ENCODE measurements around the gene PROZ.
A peak's percentile ranks its signal among the peaks of the same experiment; 100 is the strongest.

PROZ gene

DNA sequence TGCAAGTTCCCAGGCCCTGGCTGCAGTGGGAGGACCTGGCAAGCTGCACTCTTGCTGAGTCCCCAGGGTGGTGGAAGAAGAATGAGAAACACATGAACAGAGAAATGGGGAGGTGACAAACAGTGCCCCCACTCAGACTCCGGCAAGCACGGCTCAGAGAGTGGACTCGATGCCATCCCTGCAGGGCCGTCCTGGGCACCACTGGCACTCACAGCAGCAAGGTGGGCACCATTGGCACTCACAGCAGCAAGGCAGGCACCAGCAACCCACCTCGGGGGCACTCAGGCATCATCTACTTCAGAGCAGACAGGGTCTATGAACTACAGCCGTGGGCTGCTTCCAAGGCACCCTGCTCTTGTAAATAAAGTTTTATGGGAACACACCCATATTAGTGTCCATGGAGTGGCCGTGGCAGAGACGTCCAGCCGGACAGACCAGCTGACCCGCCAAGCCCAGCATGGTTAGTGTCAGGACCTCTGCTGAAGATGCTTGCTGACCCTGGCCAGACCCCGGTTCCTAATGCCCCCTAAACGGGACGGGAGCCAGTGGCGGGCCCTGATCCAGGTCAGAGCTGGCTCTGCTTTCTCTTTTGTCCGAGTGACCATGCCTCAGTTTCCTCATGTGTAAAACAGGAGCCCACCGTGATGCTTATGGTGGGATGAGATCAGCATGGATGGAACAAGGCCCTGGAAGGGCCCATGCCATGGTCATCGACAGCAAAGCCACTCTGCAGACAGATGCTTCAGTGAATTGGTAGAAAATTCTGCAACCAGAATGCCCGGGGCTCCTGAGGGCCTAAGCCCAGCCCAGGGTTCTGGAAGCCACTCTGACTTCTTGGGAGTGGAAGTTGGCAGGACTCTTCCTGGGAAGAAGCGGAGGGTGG, 37.9 kb upstream of the PROZ start:
- no peak for DNase-seq (ENCODE audit: low read depth)

DNA sequence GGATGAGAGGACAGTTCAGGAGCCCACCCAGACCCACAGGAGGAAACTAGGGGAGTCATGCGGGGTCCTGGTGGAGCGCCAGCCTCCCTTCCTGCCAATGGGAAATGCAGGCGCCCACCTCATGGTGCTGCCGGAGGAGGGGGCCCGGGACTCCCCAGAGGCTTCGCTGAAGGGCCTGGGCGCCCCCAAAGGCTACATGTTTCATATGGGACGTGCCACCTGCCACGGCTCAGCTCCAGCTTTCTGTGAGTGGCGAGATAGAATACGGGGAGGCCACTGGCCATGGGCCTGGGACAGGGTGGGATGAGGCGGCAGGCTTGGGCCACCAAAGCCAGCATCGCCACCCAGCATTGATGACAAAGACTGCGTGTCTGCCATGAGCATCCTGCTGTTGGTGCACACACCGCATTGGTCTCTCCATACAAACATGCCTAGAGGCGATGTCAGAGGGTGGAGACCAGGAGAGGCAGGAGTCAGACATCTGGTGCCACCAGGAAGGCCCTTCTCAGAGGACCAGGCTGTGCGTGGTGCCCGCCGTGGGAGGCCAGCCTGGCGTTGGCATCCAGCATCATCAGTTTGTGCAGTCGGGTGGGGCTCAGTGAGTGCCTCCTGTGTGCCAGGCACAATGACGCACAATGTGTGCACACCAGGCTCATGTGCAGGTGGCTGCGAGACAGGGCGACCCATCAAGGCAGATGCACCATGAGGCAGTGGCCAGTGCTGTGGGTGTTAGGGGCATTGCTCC, 37.1 kb upstream of the PROZ start:
- no peak for DNase-seq (ENCODE audit: low read depth)

DNA sequence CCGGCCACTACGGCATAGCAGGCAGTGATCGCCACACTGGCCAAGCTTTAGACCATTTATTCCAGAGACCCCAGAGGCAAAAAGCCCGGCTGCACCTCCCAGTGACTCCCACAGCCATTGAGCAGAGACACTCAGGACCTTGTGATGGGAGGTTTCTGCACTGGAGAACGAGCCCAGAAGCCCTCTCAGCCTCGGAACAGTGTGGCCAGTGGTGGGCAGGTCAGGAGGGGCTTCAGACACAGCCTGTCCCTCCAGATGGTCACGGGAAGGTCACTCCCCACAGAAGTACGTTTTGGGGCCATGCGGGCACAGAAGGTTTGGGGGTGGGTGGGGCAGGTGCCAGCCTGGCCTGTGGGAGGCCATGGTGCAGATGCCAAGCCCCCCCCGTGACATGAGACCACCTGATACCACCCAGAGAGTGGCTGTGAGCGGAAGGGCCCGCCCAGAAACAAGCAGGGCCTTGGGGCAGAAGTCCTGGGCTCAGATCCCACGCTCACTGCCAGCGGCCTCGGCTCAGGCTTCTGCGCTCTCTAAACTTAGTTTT, 36.4 kb upstream of the PROZ start:
- no peak for DNase-seq (ENCODE audit: low read depth)

DNA sequence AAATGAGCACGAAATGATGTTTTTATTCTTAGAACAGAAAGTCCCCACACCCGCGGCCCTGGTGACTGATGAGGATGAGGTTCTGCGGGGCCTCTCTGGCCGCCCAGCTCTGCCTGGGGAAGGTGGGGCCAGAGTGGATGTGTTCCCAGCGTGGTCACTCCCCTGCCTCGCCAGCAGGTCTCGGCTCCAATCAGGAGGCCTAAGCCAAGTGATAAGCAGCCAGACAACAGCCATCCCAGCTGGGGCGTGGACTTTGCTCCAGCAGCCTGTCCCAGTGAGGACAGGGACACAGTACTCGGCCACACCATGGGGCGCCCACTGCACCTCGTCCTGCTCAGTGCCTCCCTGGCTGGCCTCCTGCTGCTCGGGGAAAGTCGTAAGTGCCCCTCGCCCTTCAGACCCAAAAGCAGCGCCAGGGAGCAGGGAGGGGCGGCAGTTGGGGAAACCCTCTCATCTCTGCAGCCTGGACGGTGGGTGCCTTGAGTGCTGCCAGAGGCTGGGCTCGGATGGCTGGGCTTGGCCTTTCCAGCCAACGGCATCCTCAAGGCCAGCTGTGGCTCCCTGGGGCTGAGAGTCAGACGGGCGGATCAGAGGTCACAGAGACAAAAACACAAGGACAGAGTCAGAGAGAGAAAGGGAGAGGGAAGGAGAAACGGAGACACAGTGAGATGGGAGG, 35.8 kb upstream of the PROZ start, which contains the start of gene F10:
Gene F10, plus strand, starts transcription at position 250 of the 676 bp plus-strand sequence. Its CDS starts 57 bp downstream, at position 307.
- peak; percentile 52 for DNase-seq (ENCODE audit: low read depth)

DNA sequence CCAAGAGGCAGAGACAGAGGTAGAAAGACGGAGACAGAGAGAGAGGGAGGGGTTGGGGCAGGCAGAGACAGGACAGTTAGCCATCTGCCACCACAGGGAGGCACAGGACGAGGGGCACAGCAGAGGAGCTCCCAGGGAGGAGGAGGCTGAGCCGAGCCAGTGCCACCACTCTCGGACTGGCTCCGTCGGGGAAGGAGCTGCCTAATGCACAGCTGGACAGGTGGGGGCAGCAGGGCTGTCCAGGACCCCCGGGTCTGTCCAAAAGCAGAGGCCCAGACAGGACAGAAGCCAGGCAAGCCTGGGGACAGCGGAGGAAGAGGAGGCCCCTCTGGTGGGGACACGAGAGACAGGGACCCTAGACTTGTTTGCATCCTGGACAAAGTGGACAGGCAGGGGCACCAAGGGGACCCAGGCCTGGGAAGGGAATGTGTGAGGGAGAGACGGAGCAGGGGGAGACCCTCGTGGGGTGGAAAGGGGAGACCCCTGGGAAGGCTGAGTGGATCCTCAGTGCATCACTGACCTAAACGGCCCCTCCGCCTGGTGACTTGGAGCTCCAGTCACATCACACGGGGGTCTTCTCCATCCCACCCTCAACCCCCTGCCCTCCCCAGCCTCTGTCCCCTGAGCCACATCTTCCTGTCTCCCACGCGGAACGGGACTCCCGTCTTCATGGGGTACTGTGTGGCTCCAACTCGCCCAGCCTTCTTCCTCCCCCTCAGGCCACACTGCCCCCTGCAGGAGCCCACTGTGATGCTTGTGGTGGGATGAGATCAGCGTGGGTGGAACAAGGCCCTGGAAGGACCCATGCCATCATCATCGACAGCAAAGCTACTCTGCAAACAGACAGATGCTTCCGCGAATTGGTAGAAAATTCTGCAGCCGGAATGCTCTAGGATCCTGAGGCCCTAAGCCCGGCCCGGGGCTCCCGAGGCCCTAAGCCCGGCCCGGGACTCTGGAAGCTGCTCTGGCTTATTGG, 34.9 kb upstream of the PROZ start:
- no peak for DNase-seq (ENCODE audit: low read depth)

DNA sequence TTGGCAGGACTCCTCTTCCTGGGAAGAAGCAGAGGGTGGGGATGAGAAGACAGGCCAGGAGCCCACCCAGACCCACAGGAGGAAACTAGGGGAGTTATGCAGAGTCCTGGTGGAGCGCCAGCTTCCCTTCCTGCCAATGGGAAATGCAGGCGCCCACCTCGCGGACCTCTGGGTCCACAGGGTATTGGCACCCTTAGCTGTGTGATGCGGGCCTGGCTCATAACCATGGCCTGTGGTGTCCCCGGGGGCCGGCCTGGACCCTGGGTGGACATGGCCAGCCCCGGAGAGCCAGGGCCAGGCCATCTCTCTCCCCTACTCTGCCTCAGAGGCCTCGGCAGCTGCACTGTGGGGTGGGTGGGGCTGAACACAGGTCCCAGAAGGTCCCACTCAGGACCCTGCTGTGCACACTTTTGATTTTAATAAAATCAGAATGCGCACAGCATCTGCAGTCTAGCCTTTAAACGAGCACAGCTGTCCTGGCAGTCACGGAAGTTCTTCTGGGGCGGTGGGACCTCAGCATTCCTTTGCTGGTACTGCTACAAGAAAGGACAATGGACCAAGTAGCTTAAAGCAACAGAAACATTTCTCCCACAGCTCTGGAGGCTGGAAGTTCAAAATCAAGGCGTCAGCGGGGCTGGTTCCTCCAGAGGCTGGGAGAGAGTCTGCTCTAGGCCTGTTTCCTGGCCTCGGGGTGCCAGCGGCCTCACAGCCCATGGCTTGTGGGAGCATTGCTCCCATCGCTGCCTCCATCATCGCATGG, 34.1 kb upstream of the PROZ start:
- DNase-seq (ENCODE audit: low read depth), result no peak

DNA sequence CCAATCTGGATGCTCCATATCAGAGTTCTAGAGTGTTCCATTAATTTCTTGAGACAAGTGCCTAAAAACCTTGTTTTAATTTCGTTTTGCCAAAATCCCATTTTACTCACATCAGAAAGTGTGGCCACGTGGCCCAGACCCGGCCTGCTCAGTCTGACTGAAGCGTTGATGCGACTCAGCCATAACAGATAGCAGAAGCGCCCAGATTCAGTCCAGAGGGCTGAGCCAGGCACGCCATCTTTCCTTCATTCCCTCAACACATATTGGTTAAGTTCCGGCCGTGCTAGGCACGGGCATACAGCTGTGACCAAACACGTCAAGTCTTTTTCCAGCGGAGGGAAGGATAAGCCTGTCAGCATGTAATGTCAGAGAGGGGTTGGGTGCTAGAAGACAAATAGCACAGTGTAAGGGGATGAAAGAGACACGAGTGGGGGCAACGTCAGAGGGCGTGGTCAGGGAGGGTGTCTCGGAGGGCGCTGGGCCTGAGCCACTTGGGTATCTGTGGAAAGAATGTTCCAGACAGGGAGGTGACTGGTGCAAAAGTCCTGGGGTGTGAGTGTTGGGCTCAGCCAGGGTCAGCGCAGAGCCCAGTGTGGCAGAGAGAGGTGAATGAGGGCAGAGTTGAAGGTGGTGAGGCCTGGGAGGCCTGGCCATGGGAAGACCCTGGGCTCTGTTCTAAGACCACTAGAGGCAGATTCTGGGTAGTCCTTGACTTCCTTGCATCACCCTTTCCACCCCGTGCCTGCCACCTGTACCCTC, 32.8 kb upstream of the PROZ start:
- no peak for DNase-seq (ENCODE audit: low read depth)

DNA sequence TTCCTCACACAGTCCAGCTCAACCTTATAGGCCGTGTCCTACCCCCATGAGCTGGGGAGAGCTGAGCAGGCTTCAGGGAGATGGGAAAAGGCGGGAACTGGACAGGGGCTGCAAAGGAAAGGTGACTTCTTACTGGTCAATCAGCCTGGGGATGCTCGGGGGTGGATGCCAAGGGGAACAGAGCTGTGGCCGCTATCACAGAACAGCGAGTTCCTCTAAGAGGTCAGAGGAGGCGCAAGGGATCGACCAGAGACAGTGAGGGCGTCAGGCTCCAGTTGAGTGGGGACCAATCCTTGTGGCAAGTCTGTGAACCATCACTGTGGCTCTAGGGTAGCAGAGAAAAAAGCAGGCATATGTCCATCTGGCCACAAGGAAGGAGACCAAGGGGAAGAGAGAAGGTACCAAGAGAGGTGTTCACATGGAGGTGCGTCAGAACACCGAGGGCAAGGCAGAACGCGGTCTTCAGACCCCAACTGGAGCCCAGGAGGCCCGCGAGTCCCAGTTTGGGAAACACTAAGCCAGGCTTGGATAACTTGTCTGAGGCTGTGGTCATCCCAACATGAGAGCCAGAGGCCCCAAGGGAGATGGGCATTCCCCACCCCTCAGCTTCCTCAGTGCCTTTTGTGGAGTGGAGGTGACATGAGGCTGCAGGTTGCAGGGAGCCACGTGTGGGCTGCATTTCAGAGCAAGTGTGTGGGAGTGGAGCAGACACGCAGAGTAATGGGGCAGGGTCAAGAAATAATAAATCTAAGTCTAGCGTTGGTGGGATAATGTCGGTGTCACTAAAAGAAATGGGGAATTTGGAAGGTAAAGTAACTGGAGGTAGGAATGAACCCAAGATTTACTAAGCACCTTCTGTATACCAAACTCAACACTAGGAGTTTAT, 31.9 kb upstream of the PROZ start:
- DNase-seq (ENCODE audit: low read depth), result no peak

DNA sequence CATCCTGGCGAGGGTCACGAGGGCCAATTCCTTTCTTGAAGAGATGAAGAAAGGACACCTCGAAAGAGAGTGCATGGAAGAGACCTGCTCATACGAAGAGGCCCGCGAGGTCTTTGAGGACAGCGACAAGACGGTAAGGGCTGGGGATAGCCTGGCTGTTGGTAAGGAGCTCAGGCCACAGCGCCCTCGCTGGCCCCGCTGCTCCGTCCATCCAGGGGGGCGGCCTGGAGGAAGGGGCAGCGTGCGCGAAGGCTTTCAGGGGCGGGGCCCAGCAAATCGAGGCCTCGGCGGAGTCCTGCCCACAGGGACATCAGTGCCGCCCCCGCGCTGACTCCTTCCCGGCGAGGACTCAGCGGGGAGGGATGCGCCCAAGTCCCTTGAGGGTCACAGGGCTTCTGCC, 29.0 kb upstream of the PROZ start:
- DNase-seq (ENCODE audit: low read depth), result no peak

DNA sequence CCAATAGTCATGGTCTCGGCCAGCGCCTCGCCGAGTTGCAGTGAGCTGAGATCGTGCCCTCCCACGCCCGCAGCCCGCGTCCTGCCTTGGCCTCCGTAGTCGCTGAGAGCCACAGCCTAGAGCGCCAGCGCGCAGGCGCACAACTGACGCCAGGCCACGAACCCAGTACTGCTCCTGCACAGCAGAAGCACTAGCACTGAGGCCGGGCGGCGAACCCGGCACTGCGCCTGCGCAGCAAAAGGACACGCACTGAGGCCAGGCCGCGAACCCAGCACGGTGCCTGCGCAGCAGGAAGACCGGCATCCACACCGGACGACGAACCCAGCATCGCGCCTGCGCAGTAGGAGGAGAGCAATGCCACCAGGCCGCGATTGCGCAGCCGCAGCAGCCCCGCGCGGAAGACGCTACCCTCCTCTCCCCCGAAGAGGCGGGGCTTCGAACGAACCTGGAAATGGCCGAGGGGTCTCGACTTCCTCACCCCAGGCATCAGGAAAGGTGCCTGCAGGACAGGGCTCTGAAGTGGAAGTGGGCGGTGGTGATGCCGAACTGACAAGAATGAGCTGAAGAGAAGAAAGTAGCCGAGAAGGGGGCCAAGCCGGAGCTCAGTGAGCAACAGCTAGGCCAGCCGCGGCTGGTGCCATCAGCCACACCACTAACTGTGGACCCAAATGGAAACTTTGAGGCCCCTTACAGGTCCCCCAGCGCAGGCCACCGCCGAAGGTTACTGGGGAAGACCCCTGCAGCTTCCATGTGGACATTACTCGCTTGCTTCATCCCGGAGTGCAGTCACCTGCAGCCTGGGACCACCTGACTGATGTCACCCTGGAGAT, 28.3 kb upstream of the PROZ start:
- peak; percentile 21 for DNase-seq (ENCODE audit: low read depth)

DNA sequence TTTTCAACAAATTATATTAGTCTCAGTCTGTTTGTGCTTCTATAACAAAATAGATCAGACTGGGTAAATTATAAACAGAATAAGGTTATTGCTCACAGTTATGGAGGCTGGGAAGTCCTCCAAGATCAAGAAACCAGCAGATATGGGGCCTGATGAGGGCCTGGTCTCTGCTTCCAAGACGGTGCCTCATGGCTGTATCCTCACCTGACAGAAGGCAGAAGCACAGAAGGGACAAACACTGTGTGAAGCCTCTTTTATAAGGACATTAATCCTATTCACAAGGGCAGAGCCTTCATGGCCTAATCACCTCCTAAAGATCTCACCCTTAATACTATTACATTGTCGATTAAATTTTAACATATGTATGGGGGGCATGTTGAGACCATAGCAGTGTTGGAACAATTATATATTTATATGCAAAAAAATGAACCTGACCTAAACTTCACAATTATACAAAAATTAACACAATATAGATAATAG, 23.1 kb upstream of the PROZ start:
- no peak for DNase-seq (ENCODE audit: low read depth)

DNA sequence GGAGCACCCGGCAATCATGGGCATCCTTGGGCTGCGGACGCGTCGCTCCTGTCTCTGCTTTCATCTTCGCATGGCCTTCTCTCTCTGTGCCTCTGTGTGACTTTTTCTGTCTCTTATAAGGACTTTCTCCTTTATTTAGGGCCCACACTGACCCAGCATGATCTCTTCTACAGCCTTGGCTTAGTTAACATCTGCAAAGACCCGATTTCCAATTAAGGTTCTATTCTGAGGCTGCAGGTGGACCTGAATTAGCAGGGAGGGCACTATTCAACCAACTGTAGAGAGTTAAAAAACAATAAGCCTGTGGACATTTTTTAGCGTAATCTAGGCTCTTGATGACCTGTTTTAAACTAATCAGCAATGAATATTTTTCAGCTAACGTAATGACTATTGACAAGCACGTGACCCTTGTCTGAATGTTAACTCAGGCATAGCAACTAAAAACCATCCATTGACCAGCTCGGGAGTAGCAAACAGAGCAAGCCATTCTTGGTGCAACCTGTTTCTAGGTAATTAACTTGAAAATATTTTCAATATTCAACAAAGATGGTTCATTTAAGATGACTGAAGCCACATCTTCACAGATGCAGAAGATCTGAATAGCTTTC, 20.7 kb upstream of the PROZ start:
- DNase-seq (ENCODE audit: low read depth), result no peak

DNA sequence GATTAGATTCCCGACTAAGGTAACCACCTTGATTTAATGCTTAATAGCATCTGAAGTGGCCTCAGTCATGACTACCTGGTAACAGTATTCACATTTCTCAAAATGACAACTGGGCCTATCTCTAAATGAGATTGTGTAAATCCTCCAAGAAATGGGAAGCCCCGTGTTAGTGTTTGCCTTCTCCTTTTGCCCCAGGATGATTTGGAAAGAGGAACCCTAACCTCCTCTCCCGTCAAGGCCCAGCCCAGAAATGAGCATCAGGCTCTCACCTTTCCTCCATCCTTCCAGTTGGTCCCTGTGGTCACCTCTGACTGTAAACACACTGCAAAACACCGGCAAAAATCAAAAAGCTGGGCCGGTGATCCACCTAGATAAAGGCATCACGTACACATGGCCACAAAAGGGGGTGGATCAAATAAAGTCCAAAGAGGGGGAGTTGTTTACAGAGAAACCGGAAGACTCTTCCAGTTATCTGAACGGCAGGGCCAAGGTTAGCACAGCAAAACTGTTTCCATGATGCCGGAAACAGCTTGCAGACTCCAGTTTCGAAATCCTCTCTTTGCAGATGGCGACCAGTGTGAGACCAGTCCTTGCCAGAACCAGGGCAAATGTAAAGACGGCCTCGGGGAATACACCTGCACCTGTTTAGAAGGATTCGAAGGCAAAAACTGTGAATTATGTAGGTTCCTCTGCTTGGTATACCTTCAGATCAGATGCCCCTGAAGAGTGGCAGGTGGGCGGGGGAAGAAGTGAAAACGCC, 19.5 kb upstream of the PROZ start:
- peak; percentile 17 for DNase-seq (ENCODE audit: low read depth)

DNA sequence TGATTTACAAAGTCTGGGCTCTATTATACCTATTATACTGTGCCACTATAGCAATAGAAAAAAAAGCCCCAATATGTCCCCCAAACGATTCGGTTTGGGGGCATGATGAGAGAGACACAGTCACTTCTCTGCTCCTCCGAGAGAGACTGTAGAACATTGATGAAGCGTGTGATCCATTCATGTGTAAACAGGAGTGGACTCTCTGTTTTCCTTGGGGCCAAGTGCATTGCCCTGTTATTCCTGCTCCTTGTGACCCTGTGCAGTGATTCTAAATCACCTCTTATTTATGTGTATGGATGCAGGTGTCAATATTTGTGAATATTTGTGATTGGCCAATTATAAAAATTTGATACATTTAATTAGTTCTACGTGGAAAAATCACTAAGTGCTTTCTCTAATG, 18.9 kb upstream of the PROZ start:
- no peak for DNase-seq (ENCODE audit: low read depth)

DNA sequence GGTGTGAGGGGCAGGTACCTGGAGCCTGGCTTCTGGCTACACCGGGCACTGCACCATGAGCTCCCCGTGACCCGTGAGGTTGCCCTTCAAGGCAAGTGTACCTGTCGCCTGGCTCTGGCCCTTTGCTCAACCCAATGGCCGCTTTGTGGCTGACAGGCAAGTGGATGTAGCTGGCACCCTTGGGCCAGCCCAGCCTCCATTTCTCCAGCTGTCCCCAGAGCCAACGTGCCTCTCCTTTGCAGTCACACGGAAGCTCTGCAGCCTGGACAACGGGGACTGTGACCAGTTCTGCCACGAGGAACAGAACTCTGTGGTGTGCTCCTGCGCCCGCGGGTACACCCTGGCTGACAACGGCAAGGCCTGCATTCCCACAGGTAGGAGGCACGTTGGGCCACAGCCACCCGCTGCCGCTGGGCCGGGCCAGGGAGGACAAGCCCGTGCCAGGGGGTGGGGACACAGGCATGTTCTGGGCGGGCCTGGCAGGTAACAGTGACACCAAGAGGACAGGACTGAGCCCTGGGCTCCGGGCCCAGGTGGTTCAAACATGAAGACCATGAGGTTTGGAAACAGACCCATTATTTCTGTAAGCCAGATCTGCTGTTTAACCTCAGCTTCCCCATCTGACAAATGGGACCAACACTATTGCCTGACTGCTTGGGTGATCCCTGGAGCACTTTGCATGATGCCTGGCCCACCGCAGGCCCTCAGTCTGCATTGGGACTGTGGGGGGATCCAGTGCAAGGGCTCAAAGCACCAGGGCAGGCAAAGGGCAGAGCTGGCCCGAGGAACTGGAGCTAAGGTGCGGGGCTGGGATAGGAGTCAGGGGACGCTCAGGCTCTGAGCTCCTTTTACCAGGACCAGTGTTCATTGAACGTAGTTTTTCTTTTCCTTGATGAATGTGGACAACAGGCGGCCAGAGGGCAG, 17.5 kb upstream of the PROZ start:
- DNase-seq (ENCODE audit: low read depth), result no peak
